Hepatocyte (in vitro differentiated cells): ENCODE data around the gene APBA2. TPM values are rescaled to one million over a fixed set of nuclear protein-coding genes. Genes with fewer than 3 reads are reported as not detected.

Source experiments
- DNase-seq: peaks from one replicate; pipeline ENCODE4 v3.0.0-alpha.2; 2016; ENCODE audit warnings: low spot score
- H2AFZ ChIP-seq: fragments of 200-600 bp; sonication (generic); 2 replicates; pipeline ENCODE4 v1.6.0; 2016; ENCODE audit warnings: antibody characterized with exemption, mild to moderate bottlenecking
- H3K27ac ChIP-seq: fragments of 200-600 bp; sonication (generic); 2 replicates; pipeline ENCODE4 v1.5.1; 2016; ENCODE audit warnings: mild to moderate bottlenecking
- H3K27me3 ChIP-seq: fragments of 200-600 bp; sonication (generic); 2 replicates; pipeline ENCODE4 v1.6.1; 2016
- H3K36me3 ChIP-seq: fragments of 200-600 bp; sonication (generic); replicated peaks from 2 replicates; pipeline ENCODE4 v1.5.1; 2016; ENCODE audit warnings: low read depth; ENCODE audit not compliant: insufficient read depth
- H3K4me1 ChIP-seq: fragments of 200-600 bp; sonication (generic); 2 replicates; pipeline ENCODE4 v1.5.1; 2016; ENCODE audit warnings: mild to moderate bottlenecking, moderate library complexity; ENCODE audit not compliant: insufficient read depth
- H3K4me2 ChIP-seq: fragments of 200-600 bp; sonication (generic); 2 replicates; pipeline ENCODE4 v1.6.0; 2016
- H3K4me3 ChIP-seq: fragments of 200-600 bp; sonication (generic); 2 replicates; pipeline ENCODE4 v1.5.1; 2016; ENCODE audit warnings: mild to moderate bottlenecking
- H3K79me2 ChIP-seq: fragments of 200-600 bp; sonication (generic); 2 replicates; pipeline ENCODE4 v1.6.0; 2017; ENCODE audit warnings: mild to moderate bottlenecking
- H3K9me2 ChIP-seq: fragments of 200-600 bp; sonication (generic); replicated peaks from 2 replicates; pipeline ENCODE4 v1.6.0; 2017; ENCODE audit warnings: mild to moderate bottlenecking; ENCODE audit not compliant: insufficient read depth
- H3K9me3 ChIP-seq: fragments of 200-600 bp; sonication (generic); 2 replicates; pipeline ENCODE4 v1.5.1; 2016; ENCODE audit warnings: low read depth, mild to moderate bottlenecking
- H4K20me1 ChIP-seq: fragments of 200-600 bp; sonication (generic); 2 replicates; pipeline ENCODE4 v1.6.0; 2016; ENCODE audit warnings: mild to moderate bottlenecking; ENCODE audit not compliant: insufficient read depth, poor library complexity, severe bottlenecking
- EZH2 ChIP-seq: fragments of 200-600 bp; sonication (generic); IDR thresholded peaks from 2 replicates; pipeline ENCODE4 v1.6.1; 2016; ENCODE audit warnings: antibody characterized with exemption, mild to moderate bottlenecking, borderline replicate concordance
- EZH2phosphoT487 ChIP-seq: fragments of 200-600 bp; sonication (generic); IDR thresholded peaks from one replicate; pipeline ENCODE4 v1.6.1; 2018; ENCODE audit warnings: antibody characterized with exemption, mild to moderate bottlenecking, low read depth, moderate library complexity; ENCODE audit not compliant: unreplicated experiment, severe bottlenecking
- WGBS: methylation state at CpG from one replicate; pipeline ENCODE4 v1.1.6; 2016; ENCODE audit warnings: low lambda C conversion rate; ENCODE audit errors: missing lambda C conversion rate; 5-methylcytosine and 5-hydroxymethylcytosine counted together
- polyA plus RNA-seq: library from polyadenylated mRNA; unstranded; fragments of >200 nt; fragmentation: Nextera tagmentation; extraction: Ambion mirVana; gene quantifications from 2 replicates; pipeline ENCODE4 v1.2.1, GENCODE V29; 2016
- total RNA-seq: library from RNA; depleted of rRNA; stranded (reverse); fragments of >200 nt; gene quantifications from 2 replicates; pipeline ENCODE4 v1.2.3, GENCODE V29; 2014
- TF ChIP-seq, protein P1 (sequence below): fragments of 200-600 bp; sonication (generic); IDR thresholded peaks from 2 replicates; pipeline ENCODE4 v1.5.1; 2016; ENCODE audit warnings: antibody characterized with exemption, mild to moderate bottlenecking; ENCODE audit not compliant: poor library complexity

APBA2 gene
- total and polyA plus RNA-seq, 2 experiments from 2014 or later: 8.4 to 10.1 TPM

DNA sequence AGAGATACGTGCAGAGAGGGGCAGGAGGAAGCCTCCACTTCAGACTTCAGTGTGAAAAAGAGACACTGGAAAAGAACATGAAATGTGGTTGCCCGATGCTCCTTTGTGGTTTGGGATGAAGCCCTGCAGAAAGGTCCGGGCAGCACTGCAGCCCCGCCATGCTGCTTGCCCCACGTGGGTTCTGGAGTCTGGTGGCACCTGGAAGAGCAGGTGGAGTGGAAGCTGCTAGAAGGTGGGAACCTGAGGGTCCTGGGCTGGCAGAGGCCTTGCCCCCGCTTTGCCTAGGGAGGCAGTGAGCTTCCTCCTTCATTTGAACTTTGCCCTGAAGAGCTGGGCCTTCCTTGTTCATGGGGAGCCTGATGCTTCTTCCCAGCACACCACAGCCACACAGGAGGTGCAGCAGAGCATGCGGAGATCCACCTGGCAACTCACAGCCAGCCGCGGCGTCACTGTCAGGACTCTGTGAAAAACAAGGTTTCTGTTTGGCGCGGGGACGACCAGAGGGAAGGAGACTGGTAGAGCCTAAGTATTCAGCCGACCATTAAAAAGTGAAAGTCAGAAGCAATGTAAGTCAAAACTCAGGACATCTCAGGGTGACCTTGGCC, 59.0 kb downstream of the APBA2 start:
- Histone ChIP-seq H3K4me3 (no peak overlapping the region), H3K36me3 (no peaks in the 10 kb centered on the region), H4K20me1 (no peaks in the 10 kb centered on the region), H3K27me3 (no peaks in the 10 kb centered on the region), H3K9me3 (no peaks in the 10 kb centered on the region), H2AFZ (no peak overlapping the region), H3K79me2 (no peaks in the 10 kb centered on the region), H3K27ac (no peak overlapping the region), H3K4me1 (no peaks in the 10 kb centered on the region), H3K4me2 (no peak overlapping the region), H3K9me2 (no peaks in the 10 kb centered on the region)
- TF ChIP-seq, protein P1, sequence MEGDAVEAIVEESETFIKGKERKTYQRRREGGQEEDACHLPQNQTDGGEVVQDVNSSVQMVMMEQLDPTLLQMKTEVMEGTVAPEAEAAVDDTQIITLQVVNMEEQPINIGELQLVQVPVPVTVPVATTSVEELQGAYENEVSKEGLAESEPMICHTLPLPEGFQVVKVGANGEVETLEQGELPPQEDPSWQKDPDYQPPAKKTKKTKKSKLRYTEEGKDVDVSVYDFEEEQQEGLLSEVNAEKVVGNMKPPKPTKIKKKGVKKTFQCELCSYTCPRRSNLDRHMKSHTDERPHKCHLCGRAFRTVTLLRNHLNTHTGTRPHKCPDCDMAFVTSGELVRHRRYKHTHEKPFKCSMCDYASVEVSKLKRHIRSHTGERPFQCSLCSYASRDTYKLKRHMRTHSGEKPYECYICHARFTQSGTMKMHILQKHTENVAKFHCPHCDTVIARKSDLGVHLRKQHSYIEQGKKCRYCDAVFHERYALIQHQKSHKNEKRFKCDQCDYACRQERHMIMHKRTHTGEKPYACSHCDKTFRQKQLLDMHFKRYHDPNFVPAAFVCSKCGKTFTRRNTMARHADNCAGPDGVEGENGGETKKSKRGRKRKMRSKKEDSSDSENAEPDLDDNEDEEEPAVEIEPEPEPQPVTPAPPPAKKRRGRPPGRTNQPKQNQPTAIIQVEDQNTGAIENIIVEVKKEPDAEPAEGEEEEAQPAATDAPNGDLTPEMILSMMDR: no peak
- TF ChIP-seq EZH2 (no peak), EZH2phosphoT487 (no peak)
- 98% methylated on average over 14 of the region's 14 CpGs for WGBS
- DNase-seq: no peak

GRCh38 chr15:28945626-28946230, 60.0 kb downstream of the APBA2 start:
- Histone ChIP-seq H3K4me3 (no peak overlapping the region), H3K4me1 (no peaks in the 10 kb centered on the region), H3K36me3 (no peaks in the 10 kb centered on the region), H3K9me3 (no peaks in the 10 kb centered on the region), H3K27ac (no peak overlapping the region), H2AFZ (no peak overlapping the region), H4K20me1 (no peaks in the 10 kb centered on the region), H3K9me2 (no peaks in the 10 kb centered on the region), H3K4me2 (no peak overlapping the region), H3K27me3 (no peaks in the 10 kb centered on the region), H3K79me2 (no peaks in the 10 kb centered on the region)
- DNase-seq: no peak
- 95% methylated on average over 13 of the region's 13 CpGs for WGBS
- TF ChIP-seq, protein P1: no peak
- TF ChIP-seq EZH2 (no peak), EZH2phosphoT487 (no peak)

DNA sequence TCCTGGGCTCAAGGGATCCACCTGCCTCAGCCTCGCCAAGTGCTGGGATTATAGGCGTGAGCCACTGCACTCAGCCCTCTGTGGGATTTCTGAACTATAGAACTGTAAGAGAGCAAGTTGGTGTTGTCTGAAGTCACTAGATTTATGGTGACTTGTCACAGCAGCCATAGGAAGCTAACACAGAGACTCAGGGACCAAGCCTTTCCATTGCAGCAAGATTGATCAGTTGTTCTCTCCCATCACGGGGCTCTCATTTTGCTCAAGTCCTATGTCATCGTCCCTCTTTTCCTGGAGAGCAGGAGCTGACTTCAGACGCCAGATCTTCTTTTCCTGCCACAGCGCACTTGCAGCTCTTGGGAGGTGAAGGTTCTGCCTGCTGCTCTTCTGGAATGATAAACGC, 61.0 kb downstream of the APBA2 start:
- H2AFZ ChIP-seq: no peak overlapping the region
- H3K4me2 ChIP-seq: no peak overlapping the region
- H3K9me3 ChIP-seq: no peaks in the 10 kb centered on the region
- H3K36me3 ChIP-seq: no peaks in the 10 kb centered on the region
- no peaks in the 10 kb centered on the region for H4K20me1 ChIP-seq
- H3K4me3 ChIP-seq: no peak overlapping the region
- H3K79me2 ChIP-seq: no peaks in the 10 kb centered on the region
- no peak for DNase-seq
- H3K27me3 ChIP-seq: no peaks in the 10 kb centered on the region
- H3K27ac ChIP-seq: no peak overlapping the region
- no peaks in the 10 kb centered on the region for H3K4me1 ChIP-seq
- no peaks in the 10 kb centered on the region for H3K9me2 ChIP-seq
- TF ChIP-seq, protein P1: no peak
- TF ChIP-seq EZH2phosphoT487: no peak
- TF ChIP-seq EZH2: no peak
- 98% methylated on average over 7 of the region's 7 CpGs for WGBS
